Measurements from ENCODE around the gene LEFTY1. TPM values are rescaled to one million over a fixed set of nuclear protein-coding genes. Genes with fewer than 3 reads are reported as not detected.
A peak's percentile ranks its signal among the peaks of the same experiment; 100 is the strongest.

LEFTY1 gene
- total and polyA plus RNA-seq, 2 experiments from 2014 or later: 3.9 to 5.8 TPM

- TF ChIP-seq EZH2phosphoT487 (IDR thresholded peaks at IDR 0.05; ENCODE audit: low read depth, severe bottlenecking, unreplicated experiment): no peak
- TF ChIP-seq CTCF (IDR thresholded peaks at IDR 0.05; ENCODE audit: poor library complexity): no peak
- TF ChIP-seq EZH2 (IDR thresholded peaks at IDR 0.05; ENCODE audit: borderline replicate concordance): no peak
- Histone ChIP-seq H3K27ac (peak overlapping the region; percentile 98), H2AFZ (no peak overlapping the region), H3K9me3 (ENCODE audit: low read depth) (no peaks in the 10 kb centered on the region), H3K4me1 (ENCODE audit: insufficient read depth) (peaks cover 46% of the 10 kb centered on the region), H3K27me3 (no peaks in the 10 kb centered on the region), H3K79me2 (peaks cover 61% of the 10 kb centered on the region), H3K4me3 (no peak overlapping the region), H3K4me2 (peak overlapping the region; percentile 99), H3K9me2 (replicated peaks; ENCODE audit: insufficient read depth) (no peaks in the 10 kb centered on the region), H4K20me1 (ENCODE audit: insufficient read depth, poor library complexity, severe bottlenecking) (no peaks in the 10 kb centered on the region), H3K36me3 (replicated peaks; ENCODE audit: insufficient read depth, low read depth) (no peaks in the 10 kb centered on the region)
- WGBS (ENCODE audit: low lambda C conversion rate, missing lambda C conversion rate): 59% methylated on average over 5 of the region's 5 CpGs
- no peak for DNase-seq (ENCODE audit: low spot score)
Observed at GRCh38 chr1:225880636-225881035, 8.3 kb downstream of the LEFTY1 start.

- Histone ChIP-seq H3K9me2 (replicated peaks; ENCODE audit: insufficient read depth) (no peaks in the 10 kb centered on the region), H3K27ac (peak overlapping the region; percentile 98), H3K4me1 (ENCODE audit: insufficient read depth) (peaks cover 49% of the 10 kb centered on the region), H4K20me1 (ENCODE audit: insufficient read depth, poor library complexity, severe bottlenecking) (no peaks in the 10 kb centered on the region), H3K27me3 (no peaks in the 10 kb centered on the region), H3K4me2 (peak overlapping the region; percentile 99), H3K79me2 (peaks cover 58% of the 10 kb centered on the region), H2AFZ (no peak overlapping the region), H3K9me3 (ENCODE audit: low read depth) (no peaks in the 10 kb centered on the region), H3K36me3 (replicated peaks; ENCODE audit: insufficient read depth, low read depth) (no peaks in the 10 kb centered on the region), H3K4me3 (no peak overlapping the region)
- 78% methylated on average over 2 of the region's 2 CpGs for WGBS (ENCODE audit: low lambda C conversion rate, missing lambda C conversion rate)
- TF ChIP-seq CTCF (IDR thresholded peaks at IDR 0.05; ENCODE audit: poor library complexity): no peak
- no peak for TF ChIP-seq EZH2 (IDR thresholded peaks at IDR 0.05; ENCODE audit: borderline replicate concordance)
- no peak for TF ChIP-seq EZH2phosphoT487 (IDR thresholded peaks at IDR 0.05; ENCODE audit: low read depth, severe bottlenecking, unreplicated experiment)
- DNase-seq (ENCODE audit: low spot score): no peak
Observed at GRCh38 chr1:225880222-225880588, 8.7 kb downstream of the LEFTY1 start.

GRCh38 chr1:225879521-225880221 lies 9.3 kb downstream of the LEFTY1 start:
- WGBS (ENCODE audit: low lambda C conversion rate, missing lambda C conversion rate): 68% methylated on average over 8 of the region's 8 CpGs
- TF ChIP-seq CTCF (IDR thresholded peaks at IDR 0.05; ENCODE audit: poor library complexity): no peak
- TF ChIP-seq EZH2phosphoT487 (IDR thresholded peaks at IDR 0.05; ENCODE audit: low read depth, severe bottlenecking, unreplicated experiment): no peak
- TF ChIP-seq EZH2 (IDR thresholded peaks at IDR 0.05; ENCODE audit: borderline replicate concordance): no peak
- H3K9me2 ChIP-seq (replicated peaks; ENCODE audit: insufficient read depth): no peaks in the 10 kb centered on the region
- H2AFZ ChIP-seq: no peak overlapping the region
- H3K9me3 ChIP-seq (ENCODE audit: low read depth): no peaks in the 10 kb centered on the region
- H3K79me2 ChIP-seq: peaks cover 60% of the 10 kb centered on the region
- H3K27ac ChIP-seq: peak overlapping the region; percentile 98
- H3K4me3 ChIP-seq: no peak overlapping the region
- peaks cover 54% of the 10 kb centered on the region for H3K4me1 ChIP-seq (ENCODE audit: insufficient read depth)
- H3K4me2 ChIP-seq: peak overlapping the region; percentile 99
- peak; percentile 68 for DNase-seq (ENCODE audit: low spot score)
- no peaks in the 10 kb centered on the region for H4K20me1 ChIP-seq (ENCODE audit: insufficient read depth, poor library complexity, severe bottlenecking)
- H3K36me3 ChIP-seq (replicated peaks; ENCODE audit: insufficient read depth, low read depth): no peaks in the 10 kb centered on the region
- no peaks in the 10 kb centered on the region for H3K27me3 ChIP-seq

Measured in hepatocyte (in vitro differentiated cells).